Muscle of arm (tissue), 12 donors: ENCODE data around the gene TNF. TPM values are rescaled to one million over a fixed set of nuclear protein-coding genes. Genes with fewer than 3 reads are reported as not detected.

Experiments
- DNase-seq: peaks from one replicate; pipeline ENCODE4 v3.0.0-alpha.2; 2013
- polyA plus RNA-seq, 12 donors: library from polyadenylated mRNA; unstranded; fragments of 120-200 nt; gene quantifications; one replicate each; pipeline ENCODE4 v1.2.1, GENCODE V29; 2013; ENCODE audit not compliant: insufficient read length in 12 of 12

TNF gene
- polyA plus RNA-seq, 12 donors: 0.11 to 1.5 (median 0.33) TPM; not detected in 3

GRCh38 chr6:31626952-31627351 is 51.6 kb downstream of the TNF start:
- DNase-seq: no peak

GRCh38 chr6:31627690-31628287 is 52.4 kb downstream of the TNF start:
- DNase-seq: no peak

Other genes with a start within 250 kb of the TNF start
- gene HLA-B, start 218.4 kb upstream of the TNF start, polyA plus RNA-seq: 100 to 1,000 TPM in 11 of 12 donors, not detected in 1; 106 to 262 (median 145) TPM
- 10 to 100 TPM in 2 of 12 donors, 1 to 10 TPM in 9, not detected in 1; 2.8 to 12.5 (median 7.0) TPM for gene MICA, start 172.0 kb upstream of the TNF start, polyA plus RNA-seq
- gene MICB, start 77.4 kb upstream of the TNF start, polyA plus RNA-seq: 1 to 10 TPM in 2 of 12 donors, under 1 TPM in 8, not detected in 2; 0.37 to 1.9 (median 0.78) TPM
- not detected for gene MCCD1, start 46.6 kb upstream of the TNF start, polyA plus RNA-seq
- gene DDX39B, start 33.6 kb upstream of the TNF start, polyA plus RNA-seq: 100 to 1,000 TPM in 11 of 12 donors, not detected in 1; 312 to 457 (median 352) TPM
- 1 to 10 TPM in 10 of 12 donors, not detected in 2; 3.3 to 6.6 (median 4.1) TPM for gene ATP6V1G2, start 29.0 kb upstream of the TNF start, polyA plus RNA-seq
- gene NFKBIL1, start 28.0 kb upstream of the TNF start, polyA plus RNA-seq: 10 to 100 TPM in 11 of 12 donors, not detected in 1; 11.4 to 23.7 (median 14.1) TPM
- 1 to 10 TPM in 1 of 12 donors, under 1 TPM in 5, not detected in 6; 0.13 to 2.6 (median 0.33) TPM for gene LTA, start 3.3 kb upstream of the TNF start, polyA plus RNA-seq
- 10 to 100 TPM in 1 of 12 donors, 1 to 10 TPM in 7, under 1 TPM in 2, not detected in 2; 0.57 to 23.4 (median 1.3) TPM for gene LTB, start 6.9 kb downstream of the TNF start, polyA plus RNA-seq
- gene LST1, start 10.7 kb downstream of the TNF start, polyA plus RNA-seq: 10 to 100 TPM in 2 of 12 donors, 1 to 10 TPM in 8, not detected in 2; 3.9 to 24.6 (median 5.9) TPM
- gene NCR3, start 17.4 kb downstream of the TNF start, polyA plus RNA-seq: under 1 TPM in 6 of 12 donors, not detected in 6; 0.22 to 0.63 (median 0.25) TPM
- 10 to 100 TPM in 11 of 12 donors, not detected in 1; 12.8 to 39.9 (median 18.8) TPM for gene AIF1, start 39.7 kb downstream of the TNF start, polyA plus RNA-seq
- gene PRRC2A, start 45.1 kb downstream of the TNF start, polyA plus RNA-seq: 100 to 1,000 TPM; 104 to 352 (median 123) TPM
- 100 to 1,000 TPM in 11 of 12 donors, not detected in 1; 153 to 248 (median 195) TPM for gene BAG6, start 77.1 kb downstream of the TNF start, polyA plus RNA-seq
- 1 to 10 TPM in 10 of 12 donors, not detected in 2; 3.4 to 9.7 (median 4.8) TPM for gene APOM, start 80.3 kb downstream of the TNF start, polyA plus RNA-seq
- 10 to 100 TPM in 11 of 12 donors, not detected in 1; 10.9 to 15.8 (median 12.5) TPM for gene C6orf47, start 85.2 kb downstream of the TNF start, polyA plus RNA-seq
- 10 to 100 TPM in 11 of 12 donors, not detected in 1; 12.1 to 25.8 (median 13.5) TPM for gene GPANK1, start 89.4 kb downstream of the TNF start, polyA plus RNA-seq
- gene CSNK2B, start 90.5 kb downstream of the TNF start, polyA plus RNA-seq: 100 to 1,000 TPM in 11 of 12 donors, not detected in 1; 121 to 202 (median 144) TPM
- gene LY6G5B, start 94.4 kb downstream of the TNF start, polyA plus RNA-seq: 10 to 100 TPM in 9 of 12 donors, 1 to 10 TPM in 2, not detected in 1; 6.1 to 27.9 (median 14.2) TPM
- 1 to 10 TPM in 10 of 12 donors, not detected in 2; 1.2 to 6.4 (median 3.2) TPM for gene LY6G5C, start 105.5 kb downstream of the TNF start, polyA plus RNA-seq
- 10 to 100 TPM in 11 of 12 donors, not detected in 1; 35.4 to 54.1 (median 43.1) TPM for gene ABHD16A, start 127.8 kb downstream of the TNF start, polyA plus RNA-seq
- gene LY6G6F, start 131.3 kb downstream of the TNF start, polyA plus RNA-seq: under 1 TPM in 1 of 12 donors, not detected in 11; 0.27 TPM
- gene LY6G6D, start 139.8 kb downstream of the TNF start, polyA plus RNA-seq: 1 to 10 TPM in 1 of 12 donors, under 1 TPM in 5, not detected in 6; 0.50 to 1.1 (median 0.75) TPM
- 1 to 10 TPM in 3 of 12 donors, under 1 TPM in 4, not detected in 5; 0.28 to 6.6 (median 0.63) TPM for gene LY6G6C, start 146.2 kb downstream of the TNF start, polyA plus RNA-seq
- gene MPIG6B, start 147.8 kb downstream of the TNF start, polyA plus RNA-seq: 1 to 10 TPM in 2 of 12 donors, under 1 TPM in 8, not detected in 2; 0.49 to 1.7 (median 0.63) TPM
- gene DDAH2, start 153.7 kb downstream of the TNF start, polyA plus RNA-seq: 100 to 1,000 TPM in 8 of 12 donors, 10 to 100 TPM in 3, not detected in 1; 89.7 to 152 (median 108) TPM
- 100 to 1,000 TPM in 11 of 12 donors, not detected in 1; 100 to 194 (median 129) TPM for gene CLIC1, start 161.0 kb downstream of the TNF start, polyA plus RNA-seq
- 10 to 100 TPM in 6 of 12 donors, 1 to 10 TPM in 5, not detected in 1; 7.4 to 32.2 (median 13.8) TPM for gene MSH5, start 164.4 kb downstream of the TNF start, polyA plus RNA-seq
- 10 to 100 TPM in 1 of 12 donors, 1 to 10 TPM in 9, not detected in 2; 1.6 to 10.7 (median 2.4) TPM for gene SAPCD1, start 187.1 kb downstream of the TNF start, polyA plus RNA-seq
- gene VWA7, start 201.8 kb downstream of the TNF start, polyA plus RNA-seq: 1 to 10 TPM in 10 of 12 donors, not detected in 2; 1.1 to 4.1 (median 2.1) TPM
- 10 to 100 TPM in 11 of 12 donors, not detected in 1; 38.6 to 60.8 (median 45.0) TPM for gene VARS1, start 220.2 kb downstream of the TNF start, polyA plus RNA-seq
- 10 to 100 TPM in 11 of 12 donors, not detected in 1; 47.5 to 67.9 (median 58.6) TPM for gene LSM2, start 231.4 kb downstream of the TNF start, polyA plus RNA-seq
- gene HSPA1L, start 239.7 kb downstream of the TNF start, polyA plus RNA-seq: 1 to 10 TPM in 10 of 12 donors, not detected in 2; 3.6 to 5.5 (median 4.5) TPM
- 100 to 1,000 TPM in 1 of 12 donors, 10 to 100 TPM in 10, not detected in 1; 47.4 to 110 (median 62.3) TPM for gene HSPA1A, start 240.0 kb downstream of the TNF start, polyA plus RNA-seq